NCI-H146 (cell line): ENCODE measurements around the gene GART.

ENCODE experiments used
- DNase-seq: peaks from one replicate; lab custom pipeline; 2025; lab: John Stamatoyannopoulos, UW

The GART gene

DNA sequence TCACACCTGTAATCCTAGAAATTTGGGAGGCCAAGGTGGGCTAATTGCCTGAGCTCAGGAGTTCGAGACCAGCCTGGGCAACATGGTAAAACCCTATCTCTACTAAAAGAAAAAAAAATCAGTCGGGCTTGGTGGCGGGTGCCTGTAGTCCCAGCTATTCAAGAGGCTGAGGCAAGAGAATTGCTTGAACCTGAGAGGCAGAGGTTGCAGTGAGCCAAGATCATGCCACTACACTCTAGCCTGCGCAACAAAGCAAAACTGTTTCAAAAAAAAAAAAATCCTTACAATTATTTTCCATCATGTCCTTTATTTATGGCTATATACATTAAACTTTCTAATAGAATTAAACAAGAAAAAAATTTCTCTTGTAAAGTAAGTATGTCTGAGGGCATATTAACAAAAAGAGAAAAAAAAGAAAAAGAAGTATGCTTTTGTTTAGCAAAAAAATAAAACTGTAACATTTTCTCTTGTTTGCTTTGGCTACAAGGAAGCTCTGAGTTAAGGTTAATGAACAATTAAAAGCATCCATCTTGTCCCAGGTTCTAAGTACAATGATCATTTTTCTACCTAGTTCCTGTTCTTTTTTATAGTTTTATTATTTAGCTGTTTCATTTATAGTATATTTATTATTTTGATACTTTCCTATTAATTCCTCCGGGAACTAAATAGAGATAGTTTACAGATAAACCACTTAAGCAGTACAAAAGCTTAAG is 80.2 kb downstream of the GART start:
- no peak for DNase-seq

DNA sequence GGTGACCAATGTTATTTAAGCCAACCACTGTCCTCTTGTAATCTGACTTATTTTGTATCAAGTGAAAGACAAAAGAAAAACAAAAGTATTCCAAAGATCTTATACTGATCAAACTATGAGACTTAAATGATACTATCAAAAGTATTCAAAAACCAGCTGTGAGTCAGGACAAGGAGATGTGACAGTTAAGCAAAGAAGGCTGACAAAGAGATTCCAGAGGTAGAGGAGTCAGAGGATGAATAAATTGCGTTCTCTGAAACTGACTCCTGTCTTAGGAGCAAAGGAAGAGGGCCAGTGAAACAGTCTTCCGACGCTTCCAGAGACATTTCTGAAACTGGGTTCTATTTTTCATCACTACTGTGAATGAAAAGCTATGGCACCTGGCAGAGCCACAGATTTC is 83.1 kb downstream of the GART start:
- DNase-seq = no peak

DNA sequence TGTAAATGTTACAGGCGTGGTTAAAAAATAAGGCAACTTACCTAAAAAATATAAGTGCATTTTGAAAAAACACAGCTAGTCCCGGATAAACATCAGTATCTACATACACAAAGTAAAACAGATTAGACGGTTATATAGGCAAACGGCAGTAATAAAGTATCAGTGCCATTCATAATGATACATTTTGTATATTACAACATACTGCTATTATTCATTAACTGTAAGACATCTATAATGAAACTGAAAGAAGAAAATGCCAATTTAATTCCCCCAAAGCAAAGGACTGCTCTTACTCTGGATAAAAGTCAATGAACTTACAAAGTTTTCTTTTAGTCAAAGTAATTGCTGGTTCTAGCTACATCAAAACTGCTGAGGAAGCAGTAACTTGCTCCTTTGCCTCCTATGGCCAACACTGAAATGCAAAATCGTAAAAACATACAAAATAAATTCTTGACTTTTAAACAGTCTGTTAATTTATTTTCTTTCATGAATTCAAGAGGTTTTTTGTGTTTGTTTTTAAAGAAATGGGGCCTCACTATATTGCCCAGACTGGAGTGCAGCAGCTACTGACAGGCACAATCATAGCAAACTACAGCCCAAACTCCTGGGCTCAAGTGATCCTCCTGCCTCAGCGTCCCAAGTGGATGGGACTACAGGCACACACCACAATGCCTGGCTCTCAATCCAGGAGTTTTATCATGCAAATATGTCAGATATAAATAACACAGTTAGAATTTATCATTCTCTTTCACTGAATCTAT is 86.1 kb downstream of the GART start:
- DNase-seq = no peak
